Activated CD4-positive, alpha-beta T cell treated with anti-CD3 and anti-CD28 coated beads, Interleukin-2, amount 50 U/mL, for 48 hours (primary cell): ENCODE results near the gene NUP210.
"Not testable (repeated sequence)": the region's sequence is repeated elsewhere in the genome, so short reads cannot be mapped to it uniquely, and the experiment has no call there.

Experiments used
- DNase-seq, 2 experiments: peaks; one replicate each; pipeline ENCODE4 v3.0.0-alpha.2; 2020

The NUP210 gene

GRCh38 chr3:13420045-13420830 lies at the start of gene NUP210:
Gene NUP210 (minus strand): TSS chr3:13420322. CDS start chr3:13420226, 96 bp downstream.
- peak; percentile 75 to 79 for DNase-seq

- no peak for DNase-seq
Observed at GRCh38 chr3:13466781-13467180, 46.7 kb upstream of the NUP210 start.

- DNase-seq, result no peak
Observed at GRCh38 chr3:13465236-13465873, 45.2 kb upstream of the NUP210 start.

- no peak for DNase-seq
Observed at GRCh38 chr3:13463618-13464400, 43.7 kb upstream of the NUP210 start.

GRCh38 chr3:13462822-13463221 lies 42.7 kb upstream of the NUP210 start:
- no peak for DNase-seq

GRCh38 chr3:13462125-13462629 lies 42.1 kb upstream of the NUP210 start:
- no peak for DNase-seq

GRCh38 chr3:13461169-13462124 lies 41.3 kb upstream of the NUP210 start:
- peak; percentile 80 to 84 for DNase-seq

GRCh38 chr3:13460341-13460736 lies 40.2 kb upstream of the NUP210 start:
- DNase-seq, result no peak

- DNase-seq, result no peak
Observed at GRCh38 chr3:13459605-13460340, 39.7 kb upstream of the NUP210 start.

GRCh38 chr3:13457593-13457992 lies 37.5 kb upstream of the NUP210 start:
- no peak for DNase-seq

- no peak for DNase-seq
Observed at GRCh38 chr3:13455644-13456043, 35.5 kb upstream of the NUP210 start.

GRCh38 chr3:13452490-13453335 lies 32.6 kb upstream of the NUP210 start:
- DNase-seq, result peak; percentile 5 to 26

- peak; percentile 28 to 40 for DNase-seq
Observed at GRCh38 chr3:13451301-13451673, 31.2 kb upstream of the NUP210 start.

- DNase-seq, result not testable (repeated sequence)
Observed at GRCh38 chr3:13442882-13443281, 22.8 kb upstream of the NUP210 start.

- no peak for DNase-seq
Observed at GRCh38 chr3:13440204-13440817, 20.2 kb upstream of the NUP210 start.

- not testable (repeated sequence) for DNase-seq
Observed at GRCh38 chr3:13436213-13436612, 16.1 kb upstream of the NUP210 start.

GRCh38 chr3:13433912-13434311 lies 13.8 kb upstream of the NUP210 start:
- no peak for DNase-seq

GRCh38 chr3:13432093-13432492 lies 12.0 kb upstream of the NUP210 start:
- no peak for DNase-seq

GRCh38 chr3:13430411-13430875 lies 10.3 kb upstream of the NUP210 start:
- not testable (repeated sequence) for DNase-seq
